DND-41 (cell line): ENCODE results near the gene ZNF69.
"Not testable (repeated sequence)": the region's sequence is repeated elsewhere in the genome, so short reads cannot be mapped to it uniquely, and the experiment has no call there.

ENCODE experiments used
- ATAC-seq: fragments of 200-7000 bp; cut with Tn5 transposase; 3 replicates; pipeline ENCODE4 v1.9.1; 2021; ENCODE audit warnings: low read depth; ENCODE audit not compliant: insufficient read depth
- DNase-seq: peaks from one replicate; pipeline ENCODE4 v3.0.0-alpha.2; 2020
- H2AFZ ChIP-seq: 2 replicates; pipeline ENCODE4 v1.6.0; 2012; ENCODE audit warnings: low read depth, low read length
- H3K27ac ChIP-seq: 2 replicates; pipeline ENCODE4 v1.5.1; 2012; ENCODE audit warnings: low read length, inconsistent platforms
- H3K27me3 ChIP-seq: fragments of 200-600 bp; sonication (generic); 2 replicates; pipeline ENCODE4 v1.6.0; 2012; ENCODE audit warnings: low read length, mild to moderate bottlenecking, inconsistent platforms; ENCODE audit not compliant: insufficient read depth, poor library complexity
- H3K36me3 ChIP-seq: 2 replicates; pipeline ENCODE4 v1.5.1; 2012; ENCODE audit warnings: low read length, inconsistent platforms; ENCODE audit not compliant: insufficient read depth
- H3K4me1 ChIP-seq: 2 replicates; pipeline ENCODE4 v1.5.1; 2012; ENCODE audit warnings: mild to moderate bottlenecking, low read length; ENCODE audit not compliant: insufficient read depth
- H3K4me2 ChIP-seq: 2 replicates; pipeline ENCODE4 v1.6.0; 2012; ENCODE audit warnings: mild to moderate bottlenecking, moderate library complexity, low read length, inconsistent platforms; ENCODE audit not compliant: insufficient read depth
- H3K4me3 ChIP-seq, 2 experiments: fragments of 200-600 bp in 1 of 2; shearing (Covaris generic) in 1 of 2; 2 replicates each; pipeline ENCODE4 v1.5.1; 2012 to 2016; ENCODE audit warnings: inconsistent platforms in 2 of 2, low read length in 2 of 2, mild to moderate bottlenecking in 2 of 2, low read depth in 1 of 2, moderate library complexity in 1 of 2
- H3K79me2 ChIP-seq: 2 replicates; pipeline ENCODE4 v1.6.0; 2012; ENCODE audit warnings: low read length, inconsistent platforms; ENCODE audit not compliant: insufficient read depth
- H3K9ac ChIP-seq: 2 replicates; pipeline ENCODE4 v1.6.0; 2012; ENCODE audit warnings: low read depth, mild to moderate bottlenecking, inconsistent platforms, low read length, moderate library complexity
- H3K9me3 ChIP-seq: 2 replicates; pipeline ENCODE4 v1.5.1; 2012; ENCODE audit warnings: low read length, moderate library complexity, mild to moderate bottlenecking, inconsistent platforms; ENCODE audit not compliant: insufficient read depth, severe bottlenecking
- H4K20me1 ChIP-seq: 2 replicates; pipeline ENCODE4 v1.6.0; 2012; ENCODE audit warnings: low read length; ENCODE audit not compliant: insufficient read depth
- CTCF ChIP-seq: IDR thresholded peaks from 2 replicates; pipeline ENCODE4 v1.5.1; 2012; ENCODE audit warnings: borderline replicate concordance, low read length, moderate library complexity, mild to moderate bottlenecking; ENCODE audit not compliant: poor library complexity, severe bottlenecking; ENCODE audit errors: extremely low read depth
- EZH2 ChIP-seq: IDR thresholded peaks from 3 replicates; pipeline ENCODE4 v1.6.1; 2012; ENCODE audit warnings: borderline replicate concordance, low read depth, mild to moderate bottlenecking, moderate library complexity, low read length, inconsistent platforms; ENCODE audit not compliant: severe bottlenecking

Gene ZNF69

GRCh38 chr19:11942843-11943108, 55.2 kb downstream of the ZNF69 start:
- no peak overlapping the region for H2AFZ ChIP-seq
- H3K4me2 ChIP-seq, result no peak overlapping the region
- no peaks in the 10 kb centered on the region for H4K20me1 ChIP-seq
- TF ChIP-seq EZH2 (no peak), CTCF (no peak)
- H3K4me3 ChIP-seq, result no peak overlapping the region
- DNase-seq (no peak), ATAC-seq (no peak)
- H3K79me2 ChIP-seq, result peaks cover 68% of the 10 kb centered on the region
- peaks cover 89% of the 10 kb centered on the region for H3K36me3 ChIP-seq
- peaks cover 79% of the 10 kb centered on the region for H3K9me3 ChIP-seq
- no peak overlapping the region for H3K27ac ChIP-seq
- no peaks in the 10 kb centered on the region for H3K27me3 ChIP-seq
- no peak overlapping the region for H3K9ac ChIP-seq
- H3K4me1 ChIP-seq, result no peaks in the 10 kb centered on the region

GRCh38 chr19:11944656-11945055, 57.1 kb downstream of the ZNF69 start:
- H2AFZ ChIP-seq, result no peak overlapping the region
- H3K27me3 ChIP-seq, result no peaks in the 10 kb centered on the region
- H3K9me3 ChIP-seq, result peaks cover 88% of the 10 kb centered on the region
- H3K4me3 ChIP-seq, result no peak overlapping the region
- H3K9ac ChIP-seq, result no peak overlapping the region
- no peaks in the 10 kb centered on the region for H3K4me1 ChIP-seq
- peaks cover 97% of the 10 kb centered on the region for H3K36me3 ChIP-seq
- peaks cover 57% of the 10 kb centered on the region for H3K79me2 ChIP-seq
- no peak overlapping the region for H3K27ac ChIP-seq
- no peak for TF ChIP-seq CTCF
- TF ChIP-seq EZH2, result no peak
- no peaks in the 10 kb centered on the region for H4K20me1 ChIP-seq
- no peak for ATAC-seq
- no peak for DNase-seq
- no peak overlapping the region for H3K4me2 ChIP-seq

- Histone ChIP-seq H3K79me2 (peaks cover 27% of the 10 kb centered on the region), H2AFZ (no peak overlapping the region), H4K20me1 (no peaks in the 10 kb centered on the region), H3K9ac (no peak overlapping the region), H3K4me3 (no peak overlapping the region), H3K4me1 (no peaks in the 10 kb centered on the region), H3K4me2 (no peak overlapping the region), H3K9me3 (peaks cover 80% of the 10 kb centered on the region), H3K27ac (no peak overlapping the region), H3K36me3 (peaks cover 88% of the 10 kb centered on the region), H3K27me3 (no peaks in the 10 kb centered on the region)
- TF ChIP-seq EZH2, result no peak
- TF ChIP-seq CTCF, result no peak
- no peak for ATAC-seq
- DNase-seq, result no peak
Measured at GRCh38 chr19:11948646-11949045, 61.1 kb downstream of the ZNF69 start.

- no peaks in the 10 kb centered on the region for H3K27me3 ChIP-seq
- no peak overlapping the region for H2AFZ ChIP-seq
- peaks cover 75% of the 10 kb centered on the region for H3K9me3 ChIP-seq
- peaks cover 21% of the 10 kb centered on the region for H3K79me2 ChIP-seq
- H3K36me3 ChIP-seq, result peaks cover 83% of the 10 kb centered on the region
- H3K4me2 ChIP-seq, result no peak overlapping the region
- DNase-seq (no peak), ATAC-seq (no peak)
- H3K4me1 ChIP-seq, result no peaks in the 10 kb centered on the region
- H3K4me3 ChIP-seq, result no peak overlapping the region
- TF ChIP-seq CTCF (no peak), EZH2 (no peak)
- no peak overlapping the region for H3K9ac ChIP-seq
- H4K20me1 ChIP-seq, result no peaks in the 10 kb centered on the region
- no peak overlapping the region for H3K27ac ChIP-seq
Measured at GRCh38 chr19:11949201-11949600, 61.6 kb downstream of the ZNF69 start.

- not testable (repeated sequence) for ATAC-seq, H3K9ac ChIP-seq, H3K4me1 ChIP-seq, H4K20me1 ChIP-seq, H3K27ac ChIP-seq, H3K4me2 ChIP-seq, H2AFZ ChIP-seq, H3K27me3 ChIP-seq, DNase-seq, H3K4me3 ChIP-seq
- Histone ChIP-seq H3K36me3 (peaks cover 78% of the 10 kb centered on the region), H3K79me2 (peaks cover 17% of the 10 kb centered on the region), H3K9me3 (peaks cover 71% of the 10 kb centered on the region)
Measured at GRCh38 chr19:11949614-11950080, 62.1 kb downstream of the ZNF69 start.
